ENCODE results near the gene HECW1.
"Not testable (repeated sequence)": the region's sequence is repeated elsewhere in the genome, so short reads cannot be mapped to it uniquely, and the experiment has no call there.

HECW1 gene

DNA sequence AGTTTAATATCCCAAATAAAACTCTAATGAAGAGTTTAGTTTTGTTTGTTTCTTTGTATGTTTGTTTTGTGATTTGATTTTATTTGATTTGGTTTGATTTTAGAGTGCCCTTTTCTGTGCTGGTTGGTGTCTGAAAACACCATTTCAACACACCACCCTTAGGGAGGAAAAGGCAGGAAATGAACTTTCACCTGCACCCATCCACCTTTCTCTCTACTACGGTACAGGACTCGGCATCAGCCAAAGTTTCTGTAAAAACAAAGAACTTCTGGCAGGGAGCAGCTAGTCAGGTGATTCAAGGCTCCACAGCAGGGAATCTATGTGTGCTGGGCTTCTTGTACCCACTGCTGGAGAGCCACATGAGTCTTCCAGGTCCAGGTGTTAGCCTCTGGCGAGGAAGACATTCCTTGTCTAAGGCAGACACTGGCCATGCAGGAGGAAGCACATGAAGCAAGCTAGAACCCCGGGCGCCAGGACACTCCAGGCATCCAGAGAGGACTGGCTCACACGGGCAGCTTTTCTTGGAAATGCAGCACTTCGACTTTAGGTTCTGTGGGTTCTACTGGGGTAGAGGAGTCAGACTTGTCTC, 448.4 kb downstream of the HECW1 start:
- no peak for FAIRE-seq
- no peak for TF ChIP-seq POLR2A (IDR thresholded peaks at IDR 0.05; ENCODE audit: low read depth, low read length)

DNA sequence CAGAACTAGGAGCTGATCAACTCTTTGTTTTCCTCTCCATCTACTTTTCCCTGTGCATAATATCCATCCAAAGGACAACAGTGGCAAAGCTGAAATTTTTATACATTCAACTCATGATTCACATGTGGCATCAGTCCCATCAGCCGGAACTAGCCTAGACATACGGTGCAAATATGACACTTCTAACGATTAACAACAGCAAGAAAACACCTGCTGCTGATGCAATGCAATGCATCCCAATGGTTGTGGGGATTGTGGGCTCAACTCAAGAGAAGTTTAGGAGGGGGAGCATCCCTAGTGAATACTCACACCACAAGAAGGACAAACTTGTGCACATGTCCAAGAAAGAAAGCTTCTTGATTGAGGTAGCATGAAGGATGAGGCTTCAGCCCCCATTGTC, 449.9 kb downstream of the HECW1 start:
- FAIRE-seq (no peak), DNase-seq (ENCODE audit: insufficient read length, low spot score) (no peak)
- TF ChIP-seq POLR2A (IDR thresholded peaks at IDR 0.05; ENCODE audit: low read depth, low read length) = no peak

More for the DNA sequence above, 448.4 kb downstream of the HECW1 start:
- DNase-seq (ENCODE audit: insufficient read length, low spot score) = no peak

GRCh38 chr7:43565786-43566185, 453.3 kb downstream of the HECW1 start:
- TF ChIP-seq POLR2A (IDR thresholded peaks at IDR 0.05; ENCODE audit: low read depth, low read length) = no peak
- DNase-seq (ENCODE audit: insufficient read length, low spot score) = no peak
- FAIRE-seq = no peak

DNA sequence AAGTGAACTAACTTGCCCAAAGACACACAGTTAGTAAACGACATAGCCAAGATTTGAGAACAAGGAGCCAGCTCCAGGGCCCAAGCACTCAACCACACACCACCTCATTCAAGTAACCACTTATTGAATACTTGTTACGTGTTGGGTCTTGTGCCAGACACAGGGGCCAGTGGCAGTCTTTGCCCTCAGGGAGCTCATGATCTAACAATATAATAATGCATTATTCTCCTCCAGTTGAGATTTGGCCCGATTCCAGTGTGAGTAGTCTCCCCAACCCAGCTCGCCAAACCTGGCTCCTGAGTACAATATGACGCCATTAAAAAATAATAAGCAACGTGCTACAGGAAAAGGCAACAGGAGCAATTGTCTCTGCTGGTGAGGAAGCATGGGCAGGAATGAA, 456.1 kb downstream of the HECW1 start:
- TF ChIP-seq POLR2A (IDR thresholded peaks at IDR 0.05; ENCODE audit: low read depth, low read length) = no peak
- FAIRE-seq = no peak
- no peak for DNase-seq (ENCODE audit: insufficient read length, low spot score)

DNA sequence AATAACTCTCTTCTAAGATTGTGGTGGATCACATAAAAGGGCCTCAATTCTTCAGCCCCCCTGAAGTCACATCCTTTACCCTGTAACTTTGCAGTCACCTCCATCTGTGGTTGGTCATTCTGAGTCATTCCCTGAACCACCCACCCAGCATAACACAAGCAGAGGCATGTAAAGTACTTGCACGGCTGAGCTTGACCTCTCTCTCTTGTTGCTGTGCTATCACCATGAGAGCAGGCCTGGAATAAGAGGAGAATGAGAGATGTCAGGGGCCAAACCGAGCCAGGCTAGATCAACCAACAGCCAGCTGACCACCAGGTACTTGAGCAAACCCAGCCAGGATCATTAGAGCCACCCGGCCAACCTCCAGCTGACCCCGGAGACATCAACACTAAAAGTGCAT, 457.0 kb downstream of the HECW1 start:
- TF ChIP-seq POLR2A (IDR thresholded peaks at IDR 0.05; ENCODE audit: low read depth, low read length) = no peak
- FAIRE-seq (peak; percentile 96), DNase-seq (ENCODE audit: insufficient read length, low spot score) (peak; percentile 51)

DNA sequence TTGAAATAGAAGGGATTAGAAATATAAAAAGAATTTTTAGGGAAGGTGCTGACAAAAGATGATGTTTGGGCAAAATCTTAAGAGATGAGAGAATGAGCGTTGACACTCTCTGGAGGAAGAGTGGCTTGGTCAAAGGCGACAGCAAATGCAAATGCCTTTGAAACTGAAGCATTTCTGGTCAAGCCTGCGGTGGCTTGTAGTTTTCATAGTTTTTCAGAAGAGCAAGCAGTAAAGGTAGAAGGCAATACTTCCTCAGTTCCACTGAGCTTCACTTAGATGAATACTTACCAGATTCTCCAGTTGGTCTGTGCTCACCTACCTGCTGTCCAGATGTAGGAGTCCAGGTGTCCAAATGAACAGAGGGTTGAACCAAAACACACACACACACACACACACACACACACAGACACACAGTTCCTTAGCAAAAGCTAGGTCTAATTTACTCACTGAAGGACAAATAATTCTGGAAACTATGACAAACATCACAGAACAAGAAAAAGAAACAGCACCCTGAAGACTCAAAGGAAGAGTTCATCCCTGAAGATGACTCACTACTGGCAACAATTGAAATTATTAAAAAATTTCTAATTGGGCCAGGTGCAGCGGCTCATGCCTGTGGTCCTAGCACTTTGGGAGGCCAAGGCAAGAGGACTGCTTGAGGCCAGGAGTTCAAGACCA, 458.4 kb downstream of the HECW1 start:
- FAIRE-seq (no peak), DNase-seq (ENCODE audit: insufficient read length, low spot score) (no peak)
- TF ChIP-seq POLR2A (IDR thresholded peaks at IDR 0.05; ENCODE audit: low read depth, low read length) = no peak

GRCh38 chr7:43572516-43573049, 460.1 kb downstream of the HECW1 start:
- DNase-seq (ENCODE audit: insufficient read length, low spot score) (peak; percentile 87), FAIRE-seq (peak; percentile 100)

DNA sequence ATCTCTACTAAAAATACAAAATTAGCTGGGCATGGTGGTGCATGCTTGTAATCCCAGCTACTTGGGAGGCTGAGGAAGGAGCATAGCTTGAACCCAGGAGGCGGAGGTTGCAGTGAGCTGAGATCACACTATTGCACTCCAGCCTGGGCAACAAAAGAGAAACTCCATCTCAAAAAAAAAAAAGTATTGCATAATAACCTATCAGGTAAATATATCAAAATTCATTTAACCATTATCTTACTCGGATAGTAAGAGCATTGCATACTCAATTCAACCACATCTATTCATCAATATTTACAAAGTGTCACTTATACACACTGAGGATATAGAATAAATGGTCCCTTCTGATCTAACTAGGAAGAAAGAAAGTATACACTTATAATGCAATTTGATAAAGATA, 461.4 kb downstream of the HECW1 start:
- not testable (repeated sequence) for FAIRE-seq; DNase-seq (ENCODE audit: insufficient read length, low spot score)

More at GRCh38 chr7:43572516-43573049, 460.1 kb downstream of the HECW1 start:
- no peak for TF ChIP-seq POLR2A (IDR thresholded peaks at IDR 0.05; ENCODE audit: low read depth, low read length)

DNA sequence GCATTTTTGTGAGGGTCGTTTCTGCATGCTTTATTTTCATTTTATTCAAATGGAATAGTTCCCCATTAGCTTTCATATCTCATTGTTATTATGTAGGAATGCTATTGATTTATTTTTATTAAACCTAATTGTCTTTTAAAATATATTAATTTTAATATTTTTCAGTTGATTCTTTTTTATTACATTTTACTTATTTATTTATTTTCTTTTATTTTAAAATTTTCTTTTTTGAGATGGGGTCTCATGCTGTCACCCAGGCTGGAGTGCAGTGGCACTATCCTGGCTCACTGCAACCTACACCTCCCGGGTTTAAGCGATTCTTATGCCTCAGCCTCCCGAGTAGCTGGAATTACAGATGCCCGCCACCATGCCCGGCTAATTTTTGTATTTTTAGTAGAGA, 463.1 kb downstream of the HECW1 start:
- DNase-seq (ENCODE audit: insufficient read length, low spot score) (no peak), FAIRE-seq (no peak)
- no peak for TF ChIP-seq POLR2A (IDR thresholded peaks at IDR 0.05; ENCODE audit: low read depth, low read length)

DNA sequence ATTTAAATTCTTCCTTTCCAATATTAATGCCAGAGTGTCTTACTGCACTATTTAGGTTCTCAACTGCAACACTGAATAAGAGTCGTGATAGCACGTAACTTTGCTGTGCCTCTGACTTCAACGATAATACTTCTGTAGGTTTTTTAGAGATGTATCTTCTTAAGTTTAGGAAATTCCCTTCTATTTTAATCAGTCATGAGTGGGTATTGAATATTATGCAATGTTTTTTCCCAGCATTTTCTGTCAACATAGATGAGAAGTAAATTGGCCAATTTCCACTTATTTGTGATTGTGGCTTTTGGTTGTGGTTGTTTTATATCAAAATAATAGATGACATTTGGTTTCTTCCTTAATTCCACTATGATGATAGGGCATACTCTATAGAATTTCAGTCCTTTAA, 463.8 kb downstream of the HECW1 start:
- no peak for TF ChIP-seq POLR2A (IDR thresholded peaks at IDR 0.05; ENCODE audit: low read depth, low read length)
- no peak for DNase-seq (ENCODE audit: insufficient read length, low spot score)
- no peak for FAIRE-seq

DNA sequence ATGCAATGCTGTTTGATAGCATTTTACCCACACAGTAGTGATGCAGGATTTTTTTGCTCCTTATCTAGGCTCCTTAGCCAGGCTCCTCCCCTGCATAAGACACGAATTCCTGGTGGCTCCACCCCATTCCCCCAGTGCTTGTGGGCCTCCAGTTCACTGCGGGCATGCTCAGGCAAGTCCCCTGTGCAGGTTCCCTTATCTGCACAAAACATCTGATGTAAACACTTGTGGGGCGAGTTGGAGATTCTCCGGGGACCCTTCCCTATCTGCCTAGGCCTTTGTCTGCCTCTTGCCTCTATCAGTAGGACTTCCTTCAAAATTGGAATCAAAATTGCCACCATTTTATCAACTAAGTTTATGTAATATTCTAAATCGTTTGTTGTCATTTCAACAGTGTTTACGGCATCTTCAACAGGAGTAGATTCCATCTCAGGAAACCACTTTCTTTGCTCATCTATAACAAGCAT, 465.1 kb downstream of the HECW1 start:
- FAIRE-seq = no peak
- TF ChIP-seq POLR2A (IDR thresholded peaks at IDR 0.05; ENCODE audit: low read depth, low read length) = no peak
- no peak for DNase-seq (ENCODE audit: insufficient read length, low spot score)

DNA sequence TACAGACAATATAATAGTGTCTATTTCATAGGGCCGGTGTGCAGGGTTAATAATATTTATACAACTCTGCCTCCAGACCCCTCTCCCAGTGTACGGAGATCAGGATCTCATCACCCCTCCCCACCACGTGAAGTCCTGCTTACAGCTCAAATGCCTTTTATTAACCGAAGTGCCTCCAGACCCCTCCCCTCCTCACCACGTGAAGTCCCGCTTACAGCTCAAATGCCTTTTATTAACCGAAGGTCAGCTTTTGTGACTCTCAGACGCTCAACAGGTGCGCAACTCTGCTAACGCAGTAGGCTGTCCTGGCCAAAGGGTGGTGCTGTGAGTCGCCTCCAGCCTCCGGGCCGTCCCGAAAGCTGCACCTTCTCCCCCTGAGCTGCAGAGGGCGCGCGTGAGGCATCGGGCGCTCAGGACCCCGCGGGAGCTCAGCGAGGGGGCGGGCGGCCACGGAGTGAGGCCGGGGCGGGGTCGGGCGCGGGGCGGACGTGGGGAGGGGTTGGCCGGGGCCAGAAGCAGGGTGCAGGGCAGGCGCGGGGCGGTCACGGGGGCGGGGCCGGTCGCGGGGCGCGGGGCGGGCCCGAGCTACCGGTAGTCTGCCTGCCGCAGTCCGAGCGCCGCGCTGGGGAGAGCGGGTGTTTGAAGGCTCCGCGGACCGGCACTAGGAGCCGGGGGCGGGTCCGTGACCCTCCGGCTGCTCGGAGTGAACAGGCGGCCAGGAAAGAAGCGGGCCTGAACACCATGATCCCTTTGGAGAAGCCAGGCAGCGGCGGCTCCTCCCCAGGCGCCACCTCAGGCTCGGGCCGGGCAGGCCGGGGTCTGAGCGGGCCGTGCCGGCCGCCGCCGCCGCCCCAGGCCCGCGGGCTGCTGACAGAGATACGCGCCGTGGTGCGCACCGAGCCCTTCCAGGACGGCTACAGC, 470.3 kb downstream of the HECW1 start, which contains the start of gene STK17A:
Gene STK17A, plus strand, starts transcription at position 606 of the 921 bp plus-strand sequence. Its CDS starts 136 bp downstream, at position 742.
- FAIRE-seq (peak; percentile 78), DNase-seq (ENCODE audit: insufficient read length, low spot score) (peak; percentile 94)
- peak; percentile 98 for TF ChIP-seq POLR2A (IDR thresholded peaks at IDR 0.05; ENCODE audit: low read depth, low read length)

DNA sequence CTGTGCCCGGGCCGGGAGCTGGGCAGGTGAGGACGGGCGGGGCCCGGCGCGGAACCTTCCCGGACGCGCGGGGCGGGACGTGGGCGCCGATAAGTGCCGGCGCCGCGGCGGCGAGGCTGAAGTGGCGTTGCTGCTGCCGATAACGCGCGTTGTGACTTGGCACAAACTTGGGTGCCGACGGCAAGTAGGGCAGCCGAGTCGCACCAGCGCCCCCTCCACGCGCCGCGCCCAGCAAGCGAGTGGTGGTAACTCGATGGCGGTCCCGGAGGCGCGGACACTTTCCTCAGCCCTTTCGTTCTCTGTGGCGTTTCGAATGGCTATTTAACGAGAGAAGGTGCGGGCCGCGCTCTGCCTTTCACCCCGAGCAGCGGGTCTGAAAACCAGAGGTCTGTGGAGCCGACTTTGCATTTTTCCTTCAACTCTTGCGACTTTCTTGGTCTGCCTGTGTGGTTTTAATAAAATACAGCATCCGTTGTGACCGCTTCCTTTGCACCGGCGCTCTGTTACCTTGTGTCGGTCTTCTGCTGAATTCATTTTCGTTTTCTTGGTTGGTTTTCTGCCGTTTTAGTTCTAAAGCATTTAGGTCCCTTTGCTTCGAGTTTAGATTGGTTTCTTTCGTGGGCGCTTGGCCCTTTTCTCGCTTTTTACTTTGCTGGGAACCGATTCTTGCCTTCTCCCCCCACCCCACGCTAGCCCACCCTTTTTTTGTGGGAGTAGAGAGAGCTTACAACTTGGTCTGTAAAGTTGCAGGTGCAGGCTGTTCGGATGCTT, 471.2 kb downstream of the HECW1 start:
- peak; percentile 59 for TF ChIP-seq POLR2A (IDR thresholded peaks at IDR 0.05; ENCODE audit: low read depth, low read length)
- DNase-seq (ENCODE audit: insufficient read length, low spot score) (peak; percentile 56), FAIRE-seq (peak; percentile 71)

Data from H54 (cell line).